HepG2 (cell line): ENCODE data around the gene RAB11FIP5. TPM values are rescaled to one million over a fixed set of nuclear protein-coding genes. Genes with fewer than 3 reads are reported as not detected.

Experiments
- KLF15 ChIP-seq: sonication (generic); formaldehyde crosslinking; IDR thresholded peaks from 2 replicates; pipeline ENCODE4 v1.8.1; 2023; ENCODE audit warnings: borderline replicate concordance, mild to moderate bottlenecking, inconsistent platforms, missing genetic modification reagents, mixed read lengths
- MTF1 ChIP-seq: sonication (generic); formaldehyde crosslinking; IDR thresholded peaks from 2 replicates; pipeline ENCODE4 v1.5.0; 2020; ENCODE audit warnings: missing genetic modification reagents
- PRDM10 ChIP-seq: sonication (generic); formaldehyde crosslinking; IDR thresholded peaks from 2 replicates; pipeline ENCODE4 v1.4.0; 2020; ENCODE audit warnings: low read depth, missing genetic modification reagents
- PTBP1 ChIP-seq: fragments of 200-400 bp; formaldehyde crosslinking; IDR thresholded peaks from 2 replicates; pipeline ENCODE4 v1.6.1; 2018; ENCODE audit warnings: low read length, low read depth; ENCODE audit not compliant: poor library complexity, severe bottlenecking
- RXRB ChIP-seq: IDR thresholded peaks from 2 replicates; pipeline ENCODE4 v1.6.1; 2016; ENCODE audit warnings: borderline replicate concordance, missing genetic modification reagents, missing compliant biosample characterization
- SMAD3 ChIP-seq: sonication (generic); formaldehyde crosslinking; IDR thresholded peaks from 2 replicates; pipeline ENCODE4 v1.4.0; 2020; ENCODE audit warnings: missing genetic modification reagents
- SNAI1 ChIP-seq: sonication (generic); formaldehyde crosslinking; IDR thresholded peaks from 2 replicates; pipeline ENCODE4 v1.5.0; 2020; ENCODE audit warnings: mild to moderate bottlenecking, missing genetic modification reagents, borderline replicate concordance
- SOX6 ChIP-seq, 2 experiments: fragments of 450-650 bp in 1 of 2; sonication (generic) in 1 of 2; formaldehyde crosslinking in 1 of 2; IDR thresholded peaks; 2 replicates each; pipeline versions ENCODE4 v1.4.0 to v1.6.1; 2017 to 2020; ENCODE audit warnings: antibody characterized with exemption in 1 of 2, mild to moderate bottlenecking in 1 of 2, missing genetic modification reagents in 1 of 2
- TERF1 ChIP-seq: sonication (generic); formaldehyde crosslinking; IDR thresholded peaks from 2 replicates; pipeline ENCODE4 v1.8.0; 2022; ENCODE audit warnings: mild to moderate bottlenecking, missing genetic modification reagents, moderate library complexity
- THAP8 ChIP-seq: sonication (generic); formaldehyde crosslinking; IDR thresholded peaks from 2 replicates; pipeline ENCODE4 v1.5.1; 2020; ENCODE audit warnings: missing genetic modification reagents, mild to moderate bottlenecking, borderline replicate concordance
- TIGD3 ChIP-seq: sonication (generic); formaldehyde crosslinking; IDR thresholded peaks from 2 replicates; pipeline ENCODE4 v1.5.1; 2020; ENCODE audit warnings: mild to moderate bottlenecking, missing genetic modification reagents, borderline replicate concordance
- ZNF12 ChIP-seq: sonication (generic); formaldehyde crosslinking; IDR thresholded peaks from 2 replicates; pipeline ENCODE4 v1.5.0; 2020; ENCODE audit warnings: missing genetic modification reagents
- ZNF317 ChIP-seq: sonication (generic); formaldehyde crosslinking; IDR thresholded peaks from 2 replicates; pipeline ENCODE4 v1.5.0; 2020; ENCODE audit warnings: mild to moderate bottlenecking, missing genetic modification reagents
- ZNF343 ChIP-seq: sonication (generic); formaldehyde crosslinking; IDR thresholded peaks from 2 replicates; pipeline ENCODE4 v1.4.0; 2020; ENCODE audit warnings: mild to moderate bottlenecking, missing genetic modification reagents
- ZNF572 ChIP-seq: sonication (generic); formaldehyde crosslinking; IDR thresholded peaks from 2 replicates; pipeline ENCODE4 v1.5.1; 2020; ENCODE audit warnings: mild to moderate bottlenecking, missing genetic modification reagents
- ZNF761 ChIP-seq: sonication (generic); formaldehyde crosslinking; conservative IDR thresholded peaks from 2 replicates; pipeline ENCODE4 v1.4.0; 2020; ENCODE audit warnings: mild to moderate bottlenecking, missing genetic modification reagents
- polyA plus RNA-seq, 8 experiments: library from polyadenylated mRNA; depleted of rRNA in 3 of 8; stranded (reverse) in 7 of 8; unstranded in 1 of 8; fragments of >200 nt; fragmentation: Illumina TruSeq in 4 of 8; extraction: Trizol in 4 of 8; gene quantifications; 2 replicates each; pipeline versions ENCODE4 v1.2.1 to v1.2.3, GENCODE V29; 2011 to 2016; ENCODE audit warnings: low read depth in 4 of 8, missing spikeins in 1 of 8, mixed read lengths in 1 of 8; ENCODE audit not compliant: insufficient read depth in 1 of 8
- total RNA-seq, 5 experiments: library from RNA; depleted of rRNA; stranded (reverse); fragments of >200 nt; fragmentation: Illumina TruSeq; extraction: Trizol; gene quantifications; 2 replicates each; pipeline ENCODE4 v1.2.3, GENCODE V29; 2016; ENCODE audit warnings: low read depth in 1 of 5
- TF ChIP-seq, protein P1 (sequence below): sonication (generic); formaldehyde crosslinking; IDR thresholded peaks from 2 replicates; pipeline ENCODE4 v1.8.0; 2022; ENCODE audit warnings: missing genetic modification reagents, mild to moderate bottlenecking, borderline replicate concordance
- TF ChIP-seq, protein P2 (sequence below): sonication (generic); formaldehyde crosslinking; IDR thresholded peaks from 2 replicates; pipeline ENCODE4 v1.4.0; 2020; ENCODE audit warnings: mild to moderate bottlenecking, missing genetic modification reagents
- TF ChIP-seq, protein P3 (sequence below): IDR thresholded peaks from 2 replicates; pipeline ENCODE4 v1.6.1; 2016; ENCODE audit warnings: missing genetic modification reagents, missing compliant biosample characterization

Gene RAB11FIP5
- total and polyA plus RNA-seq, 2 of the 13 experiments (the other 11 are each of a cell fraction or from before 2014, with no cell fraction given) = 9.4 to 22.9 TPM

DNA sequence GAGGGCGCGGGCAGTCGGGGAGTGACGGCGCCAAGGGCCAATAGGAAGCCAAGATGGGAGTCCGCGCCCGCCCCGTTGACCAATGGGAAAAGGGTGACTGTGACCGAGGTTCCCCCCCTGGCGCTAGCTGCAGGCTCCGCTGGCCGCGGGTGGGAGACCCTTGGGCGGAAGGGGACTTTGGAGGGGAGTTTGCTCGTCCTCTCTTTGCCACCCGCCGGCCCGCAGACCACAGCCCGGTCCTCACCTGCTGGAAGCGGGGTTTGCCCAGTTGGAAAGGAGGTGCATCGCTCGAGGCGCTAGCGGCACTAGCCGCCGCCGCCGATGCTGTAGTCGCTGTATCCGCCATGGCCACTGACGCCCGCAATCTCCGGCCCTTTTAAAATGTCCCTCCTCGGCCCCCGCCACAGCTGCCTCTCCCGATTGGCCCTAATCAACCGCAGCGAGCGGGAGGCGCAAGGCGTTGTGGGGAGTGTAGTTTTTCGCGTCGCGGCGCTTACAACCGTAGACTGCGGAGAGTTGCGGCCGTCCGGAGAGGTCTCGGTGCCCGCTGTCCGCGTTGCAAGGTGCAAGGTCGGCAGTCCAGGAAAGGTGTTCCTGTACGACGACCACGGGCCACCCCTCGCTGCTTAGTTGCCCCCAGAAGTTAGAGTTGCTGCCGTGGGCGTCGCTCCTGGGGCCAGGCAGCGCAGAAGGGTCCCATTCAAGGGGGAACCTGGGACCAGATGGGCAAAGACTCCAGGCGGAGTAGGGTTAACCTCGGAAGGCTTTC lies 41.2 kb downstream of the RAB11FIP5 start, which contains the start of gene SFXN5 (continued):
- TF ChIP-seq SOX6 (IDR thresholded peaks at IDR 0.05) (no peak), SOX6 (CRISPR knock-in tag; IDR thresholded peaks at IDR 0.05) (peak; percentile 66), ZNF12 (CRISPR knock-in tag) (no peak; the same call in 1 of the 2 replicates), PTBP1 (no peak), MTF1 (CRISPR knock-in tag) (no peak), SMAD3 (no peak), PRDM10 (CRISPR knock-in tag) (no peak; the same call in 1 of the 2 replicates), ZNF572 (CRISPR knock-in tag) (no peak), ZNF343 (CRISPR knock-in tag) (no peak), TERF1 (no peak), RXRB (CRISPR knock-in tag) (peak; percentile 31; the same call in 1 of the 2 replicates), SNAI1 (CRISPR knock-in tag) (0 out of 2 replicates have a peak, but pooled peaks have one; percentile 18), THAP8 (peak; percentile 78; the same call in 1 of the 2 replicates), TIGD3 (CRISPR knock-in tag) (no peak), ZNF761 (CRISPR knock-in tag) (no peak), KLF15 (CRISPR knock-in tag) (no peak), ZNF317 (CRISPR knock-in tag) (no peak)
- TF ChIP-seq, protein P1, sequence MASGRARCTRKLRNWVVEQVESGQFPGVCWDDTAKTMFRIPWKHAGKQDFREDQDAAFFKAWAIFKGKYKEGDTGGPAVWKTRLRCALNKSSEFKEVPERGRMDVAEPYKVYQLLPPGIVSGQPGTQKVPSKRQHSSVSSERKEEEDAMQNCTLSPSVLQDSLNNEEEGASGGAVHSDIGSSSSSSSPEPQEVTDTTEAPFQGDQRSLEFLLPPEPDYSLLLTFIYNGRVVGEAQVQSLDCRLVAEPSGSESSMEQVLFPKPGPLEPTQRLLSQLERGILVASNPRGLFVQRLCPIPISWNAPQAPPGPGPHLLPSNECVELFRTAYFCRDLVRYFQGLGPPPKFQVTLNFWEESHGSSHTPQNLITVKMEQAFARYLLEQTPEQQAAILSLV (CRISPR knock-in tag) = no peak; the same call in 1 of the 2 replicates
- TF ChIP-seq, protein P2, sequence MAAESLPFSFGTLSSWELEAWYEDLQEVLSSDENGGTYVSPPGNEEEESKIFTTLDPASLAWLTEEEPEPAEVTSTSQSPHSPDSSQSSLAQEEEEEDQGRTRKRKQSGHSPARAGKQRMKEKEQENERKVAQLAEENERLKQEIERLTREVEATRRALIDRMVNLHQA (CRISPR knock-in tag) = no peak
- TF ChIP-seq, protein P3, sequence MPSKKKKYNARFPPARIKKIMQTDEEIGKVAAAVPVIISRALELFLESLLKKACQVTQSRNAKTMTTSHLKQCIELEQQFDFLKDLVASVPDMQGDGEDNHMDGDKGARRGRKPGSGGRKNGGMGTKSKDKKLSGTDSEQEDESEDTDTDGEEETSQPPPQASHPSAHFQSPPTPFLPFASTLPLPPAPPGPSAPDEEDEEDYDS (CRISPR knock-in tag) = peak; percentile 87
